ENCODE data around the gene MYL10.

The MYL10 gene

DNA sequence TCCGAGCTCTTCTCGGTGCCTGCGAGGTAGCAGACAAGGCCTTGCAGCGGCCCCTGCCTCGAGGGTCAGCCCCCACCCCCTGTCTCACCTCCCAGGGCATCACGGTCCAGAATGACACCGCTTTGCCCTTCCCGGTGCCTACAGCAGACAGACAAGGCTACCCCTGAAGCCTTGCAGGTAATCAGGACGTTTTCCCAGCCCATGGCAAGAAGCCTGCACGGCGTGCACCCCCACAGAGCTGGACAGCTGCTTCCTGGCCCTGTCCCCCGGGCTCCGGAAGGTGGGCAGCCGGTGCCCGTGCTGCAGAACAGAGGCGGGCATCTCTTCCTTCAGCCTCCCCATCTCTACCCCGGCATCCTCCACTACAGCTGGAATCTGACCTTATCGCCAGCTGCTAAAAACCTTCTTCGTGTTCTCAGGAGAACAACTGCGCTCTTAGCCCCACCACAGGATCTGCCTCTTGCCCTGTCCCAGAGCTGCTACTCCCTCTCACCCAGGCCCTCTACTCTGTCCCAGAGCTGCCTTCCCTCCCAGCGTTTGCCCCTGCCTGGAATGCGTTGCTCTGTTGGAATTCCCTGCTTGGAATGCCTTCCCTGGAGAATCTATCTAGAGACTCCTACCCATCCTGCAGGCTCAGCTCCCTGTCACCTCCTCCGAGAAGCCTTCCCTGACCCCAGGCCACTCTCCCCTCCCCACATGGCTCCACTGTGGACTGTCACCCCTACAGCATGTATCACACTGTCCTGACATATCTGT lies 4.7 kb downstream of the MYL10 start:
- DNase-seq (ENCODE audit: low read depth) = no peak
- TF ChIP-seq, protein P1, sequence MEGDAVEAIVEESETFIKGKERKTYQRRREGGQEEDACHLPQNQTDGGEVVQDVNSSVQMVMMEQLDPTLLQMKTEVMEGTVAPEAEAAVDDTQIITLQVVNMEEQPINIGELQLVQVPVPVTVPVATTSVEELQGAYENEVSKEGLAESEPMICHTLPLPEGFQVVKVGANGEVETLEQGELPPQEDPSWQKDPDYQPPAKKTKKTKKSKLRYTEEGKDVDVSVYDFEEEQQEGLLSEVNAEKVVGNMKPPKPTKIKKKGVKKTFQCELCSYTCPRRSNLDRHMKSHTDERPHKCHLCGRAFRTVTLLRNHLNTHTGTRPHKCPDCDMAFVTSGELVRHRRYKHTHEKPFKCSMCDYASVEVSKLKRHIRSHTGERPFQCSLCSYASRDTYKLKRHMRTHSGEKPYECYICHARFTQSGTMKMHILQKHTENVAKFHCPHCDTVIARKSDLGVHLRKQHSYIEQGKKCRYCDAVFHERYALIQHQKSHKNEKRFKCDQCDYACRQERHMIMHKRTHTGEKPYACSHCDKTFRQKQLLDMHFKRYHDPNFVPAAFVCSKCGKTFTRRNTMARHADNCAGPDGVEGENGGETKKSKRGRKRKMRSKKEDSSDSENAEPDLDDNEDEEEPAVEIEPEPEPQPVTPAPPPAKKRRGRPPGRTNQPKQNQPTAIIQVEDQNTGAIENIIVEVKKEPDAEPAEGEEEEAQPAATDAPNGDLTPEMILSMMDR (IDR thresholded peaks at IDR 0.05; ENCODE audit: low read length, missing control alignments) = no peak

DNA sequence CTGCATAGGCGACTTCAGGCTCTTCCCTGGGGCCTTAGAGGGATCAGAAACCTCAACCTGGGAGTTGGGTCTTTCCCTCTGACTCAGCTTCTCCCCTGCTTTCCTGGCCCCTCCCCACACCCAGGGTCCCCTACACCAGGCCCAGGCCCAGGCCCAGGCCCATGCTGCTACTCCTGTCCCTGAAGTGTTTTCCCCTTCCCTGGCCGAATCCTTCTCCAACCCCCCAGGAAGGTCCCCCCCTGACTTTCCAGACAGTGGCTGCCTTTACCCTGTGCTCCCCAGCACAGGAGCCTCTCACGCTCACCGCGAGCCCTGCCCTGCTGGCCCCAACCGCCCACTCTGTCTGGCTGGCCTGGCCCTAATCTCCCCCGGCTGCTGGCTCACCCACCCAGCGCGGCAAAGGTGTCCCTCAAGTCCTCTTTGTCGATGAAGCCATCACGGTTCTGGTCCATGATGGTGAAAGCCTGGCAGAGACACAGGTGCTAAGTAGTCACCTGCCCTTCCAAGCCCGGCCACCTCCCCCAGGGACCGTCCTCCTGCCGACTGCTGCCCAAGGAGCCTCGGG lies 6.4 kb downstream of the MYL10 start:
- DNase-seq (ENCODE audit: low read depth) = no peak
- no peak overlapping the region for H3K4me3 ChIP-seq (replicated peaks; ENCODE audit: low read depth, low read length)
- TF ChIP-seq, protein P1 (IDR thresholded peaks at IDR 0.05; ENCODE audit: low read length, missing control alignments) = no peak

More for the DNA sequence above, 4.7 kb downstream of the MYL10 start:
- H3K4me3 ChIP-seq (replicated peaks; ENCODE audit: low read depth, low read length) = no peak overlapping the region

DNA sequence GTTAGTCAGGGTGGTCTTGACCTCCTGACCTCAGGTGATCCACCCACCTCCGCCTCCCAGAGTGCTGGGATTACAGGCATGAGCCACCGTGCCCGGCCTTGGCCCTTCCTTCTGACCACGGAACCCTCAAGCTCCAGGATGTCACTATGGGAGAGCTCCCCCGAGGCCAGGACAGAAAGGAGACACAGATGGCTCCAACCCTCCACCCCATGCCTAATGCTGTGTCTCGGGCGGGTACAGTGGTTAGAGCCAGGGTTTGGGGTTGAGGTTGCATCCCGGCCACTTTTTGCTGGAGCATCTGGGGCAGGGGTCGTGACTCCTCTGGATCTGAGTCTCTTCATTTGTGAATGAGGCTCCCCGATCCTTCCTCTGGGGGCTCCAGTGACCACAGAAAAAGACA lies 8.1 kb downstream of the MYL10 start:
- TF ChIP-seq, protein P1 (IDR thresholded peaks at IDR 0.05; ENCODE audit: low read length, missing control alignments) = no peak
- DNase-seq (ENCODE audit: low read depth) = no peak
- H3K4me3 ChIP-seq (replicated peaks; ENCODE audit: low read depth, low read length) = no peak overlapping the region

DNA sequence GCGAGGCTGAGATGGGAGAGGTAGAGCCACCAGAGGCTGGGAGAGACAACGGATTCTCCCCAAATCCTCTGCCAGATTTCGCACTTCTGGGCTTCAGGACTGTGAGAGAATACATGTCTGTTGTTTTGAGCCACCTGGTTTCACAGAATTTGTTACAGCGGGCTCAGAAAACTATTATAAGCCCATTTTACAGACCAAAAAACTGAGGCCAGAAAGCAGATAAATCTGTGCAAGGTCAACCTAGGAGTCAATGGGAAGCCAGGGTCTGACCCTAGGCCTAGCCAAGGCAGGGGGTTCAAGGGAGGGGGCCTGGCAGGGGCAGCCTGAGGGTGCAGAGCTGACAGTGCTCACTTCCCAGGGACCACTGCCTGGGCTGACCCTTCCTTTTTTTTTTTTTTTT lies 8.7 kb downstream of the MYL10 start:
- H3K4me3 ChIP-seq (replicated peaks; ENCODE audit: low read depth, low read length) = no peak overlapping the region
- TF ChIP-seq, protein P1 (IDR thresholded peaks at IDR 0.05; ENCODE audit: low read length, missing control alignments) = no peak
- DNase-seq (ENCODE audit: low read depth) = no peak

DNA sequence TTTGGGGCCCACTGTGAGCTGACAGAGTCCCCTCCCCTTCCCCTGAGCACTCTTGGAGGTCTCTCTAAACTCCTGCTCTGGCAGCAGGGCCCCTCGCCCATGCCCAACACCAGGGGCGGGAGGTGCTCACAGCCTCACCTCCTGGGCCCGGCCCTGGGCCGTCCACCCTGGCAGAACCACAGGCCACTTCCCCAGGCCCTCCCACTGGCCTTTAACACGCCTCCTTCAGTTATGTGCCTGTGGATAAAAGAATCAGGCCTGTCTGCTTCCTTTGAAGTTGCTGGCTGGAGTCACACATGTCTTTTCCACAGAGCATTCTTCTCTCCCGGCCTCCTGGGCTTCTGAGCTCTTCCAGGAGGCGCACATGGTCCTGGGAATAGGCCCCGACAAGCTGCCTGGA lies 10.2 kb downstream of the MYL10 start:
- DNase-seq (ENCODE audit: low read depth) = no peak
- TF ChIP-seq, protein P1 (IDR thresholded peaks at IDR 0.05; ENCODE audit: low read length, missing control alignments) = no peak
- no peak overlapping the region for H3K4me3 ChIP-seq (replicated peaks; ENCODE audit: low read depth, low read length)

DNA sequence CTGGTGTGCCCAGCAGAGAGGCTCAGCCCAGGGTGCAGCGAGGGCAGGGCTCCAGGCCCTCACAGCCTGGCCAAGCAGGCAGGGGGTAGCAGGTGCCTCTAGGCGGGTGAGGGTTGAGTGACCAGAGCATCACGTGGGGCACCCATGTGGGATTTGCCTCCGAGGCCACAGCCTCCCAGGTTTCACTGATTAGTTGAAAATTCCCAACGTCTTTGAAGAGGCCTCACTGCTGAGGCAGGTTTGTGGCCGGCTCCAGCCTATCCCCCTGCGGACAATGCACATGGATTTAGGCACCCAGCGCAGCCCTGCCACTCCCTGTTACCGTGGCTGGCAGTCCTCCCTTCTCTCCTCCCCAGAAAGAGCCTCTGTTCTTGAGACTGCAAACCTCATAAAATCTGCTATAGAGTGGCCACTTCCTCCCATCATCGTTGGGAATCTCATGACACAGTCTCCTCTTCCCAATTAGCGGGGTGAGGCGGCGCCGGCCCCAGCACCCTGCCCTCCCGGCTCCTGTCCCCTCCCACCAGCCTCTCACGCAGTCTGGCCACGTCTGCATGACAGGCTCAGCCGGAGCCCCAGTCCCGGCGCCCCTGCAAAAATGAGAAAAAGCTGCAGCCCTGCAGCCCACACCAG lies 10.8 kb downstream of the MYL10 start:
- no peak overlapping the region for H3K4me3 ChIP-seq (replicated peaks; ENCODE audit: low read depth, low read length)
- TF ChIP-seq, protein P1 (IDR thresholded peaks at IDR 0.05; ENCODE audit: low read length, missing control alignments) = no peak
- DNase-seq (ENCODE audit: low read depth) = no peak
